BJ (cell line): ENCODE results near the gene RAD51B. TPM values are rescaled to one million over a fixed set of nuclear protein-coding genes. Genes with fewer than 3 reads are reported as not detected.

Experiments used
- CTCF ChIA-PET: fragments of 350-600 bp; formaldehyde crosslinking; extraction: SDS; loops from one replicate; lab custom pipeline; 2021; ENCODE audit warnings: antibody characterized with exemption, inconsistent platforms; lab: Yijun Ruan, JAX
- POLR2A ChIA-PET: fragments of 300-600 bp; sonication (Branson Sonifier 250); formaldehyde crosslinking; extraction: SDS; loops from one replicate; lab custom pipeline; 2021; ENCODE audit warnings: antibody characterized with exemption; lab: Charles Lee
- DNase-seq: peaks from one replicate; pipeline ENCODE4 v3.0.0-alpha.2; 2011; ENCODE audit warnings: low read depth
- H3K27me3 ChIP-seq: 2 replicates; pipeline ENCODE4 v1.6.0; 2011; ENCODE audit warnings: low read length; ENCODE audit not compliant: control insufficient read depth, insufficient read depth
- H3K36me3 ChIP-seq: 2 replicates; pipeline ENCODE4 v1.5.1; 2011; ENCODE audit warnings: low read length; ENCODE audit not compliant: control insufficient read depth, insufficient read depth
- H3K4me3 ChIP-seq: 2 replicates; pipeline ENCODE4 v1.5.1; 2011; ENCODE audit warnings: low read depth, mild to moderate bottlenecking, control low read depth, low read length
- CTCF ChIP-seq: IDR thresholded peaks from 2 replicates; pipeline ENCODE4 v1.5.1; 2011; ENCODE audit warnings: low read depth, mild to moderate bottlenecking, control low read depth, inconsistent platforms, low read length, moderate library complexity; ENCODE audit not compliant: insufficient read depth
- polyA plus RNA-seq: library from polyadenylated mRNA; depleted of rRNA; stranded (reverse); fragments of >200 nt; gene quantifications from 2 replicates; pipeline ENCODE4 v1.2.3, GENCODE V29; 2011

RAD51B gene
- polyA plus RNA-seq, 1 experiment = 5.6 TPM

DNA sequence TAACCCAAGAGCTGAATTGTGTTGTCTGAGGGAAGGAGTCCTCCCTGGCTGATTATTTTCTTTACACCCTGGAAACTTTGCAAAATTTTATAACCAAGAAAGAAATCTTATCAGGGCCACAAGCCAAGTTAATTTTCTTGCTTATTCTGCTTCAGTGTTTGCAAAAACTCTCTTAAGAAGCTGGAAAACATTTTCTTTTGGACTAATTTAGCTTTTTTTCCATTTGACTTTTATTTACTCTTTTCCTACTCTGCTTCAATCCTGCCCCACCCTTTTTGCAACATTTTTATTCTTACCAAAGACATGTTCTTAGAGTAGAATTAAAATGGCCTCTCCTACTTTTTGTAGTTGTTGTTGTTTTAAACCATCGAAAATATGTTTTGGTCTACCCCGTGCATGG is 594.5 kb downstream of the RAD51B start:
- CTCF ChIA-PET = interaction anchor here (1.0 kb wide), 1 partner anchor 31 kb away, joined by 3 read pairs; no protein-coding TSS in a partner anchor
- no peak for TF ChIP-seq CTCF
- no peaks in the 10 kb centered on the region for H3K36me3 ChIP-seq
- DNase-seq = no peak
- H3K27me3 ChIP-seq = no peaks in the 10 kb centered on the region
- no peak overlapping the region for H3K4me3 ChIP-seq
- POLR2A ChIA-PET = interaction anchor here (0.6 kb wide), 1 partner anchor 186 kb away, joined by 3 read pairs; no protein-coding TSS in a partner anchor

DNA sequence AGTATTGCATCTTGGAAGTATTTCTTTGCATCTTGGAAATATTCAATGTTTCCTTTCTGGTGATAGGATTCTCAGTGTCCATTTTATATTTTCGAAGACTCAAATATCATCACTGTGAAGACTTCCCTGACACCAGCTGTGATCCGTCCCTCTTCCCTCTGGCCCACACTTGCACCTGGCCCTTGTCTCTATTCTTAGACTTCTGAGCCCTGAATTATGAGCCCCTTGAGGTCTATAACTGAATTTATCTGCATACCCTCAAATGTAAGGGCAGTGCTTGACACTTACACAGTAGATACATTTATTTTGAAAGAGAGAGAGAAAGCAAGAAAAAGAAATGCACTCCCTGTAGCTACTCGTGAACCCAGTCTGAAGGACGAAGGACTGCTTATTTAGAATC is 596.6 kb downstream of the RAD51B start:
- Histone ChIP-seq H3K36me3 (no peaks in the 10 kb centered on the region), H3K27me3 (no peaks in the 10 kb centered on the region), H3K4me3 (no peak overlapping the region)
- TF ChIP-seq CTCF = no peak
- DNase-seq = no peak
- ChIA-PET CTCF (interaction anchor here (0.6 kb wide), 1 partner anchor 211 kb away, joined by 3 read pairs; no protein-coding TSS in a partner anchor), POLR2A (no interaction called here)

GRCh38 chr14:68417009-68417650 is 597.6 kb downstream of the RAD51B start:
- H3K27me3 ChIP-seq = no peaks in the 10 kb centered on the region
- no peak for TF ChIP-seq CTCF
- DNase-seq = no peak
- H3K36me3 ChIP-seq = no peaks in the 10 kb centered on the region
- POLR2A ChIA-PET = no interaction called here
- H3K4me3 ChIP-seq = no peak overlapping the region
- CTCF ChIA-PET = interaction anchor here (0.6 to 1.5 kb wide), 2 partner anchors 10 to 212 kb away, joined by 3 to 4 read pairs; no protein-coding TSS in a partner anchor

- Histone ChIP-seq H3K36me3 (no peaks in the 10 kb centered on the region), H3K27me3 (no peaks in the 10 kb centered on the region), H3K4me3 (no peak overlapping the region)
- CTCF ChIA-PET = interaction anchor here (1.5 kb wide), 1 partner anchor 9 kb away, joined by 4 read pairs; no protein-coding TSS in a partner anchor
- POLR2A ChIA-PET = no interaction called here
- no peak for TF ChIP-seq CTCF
- DNase-seq = no peak
These were observed 598.9 kb downstream of the RAD51B start for GRCh38 chr14:68418174-68419118.

DNA sequence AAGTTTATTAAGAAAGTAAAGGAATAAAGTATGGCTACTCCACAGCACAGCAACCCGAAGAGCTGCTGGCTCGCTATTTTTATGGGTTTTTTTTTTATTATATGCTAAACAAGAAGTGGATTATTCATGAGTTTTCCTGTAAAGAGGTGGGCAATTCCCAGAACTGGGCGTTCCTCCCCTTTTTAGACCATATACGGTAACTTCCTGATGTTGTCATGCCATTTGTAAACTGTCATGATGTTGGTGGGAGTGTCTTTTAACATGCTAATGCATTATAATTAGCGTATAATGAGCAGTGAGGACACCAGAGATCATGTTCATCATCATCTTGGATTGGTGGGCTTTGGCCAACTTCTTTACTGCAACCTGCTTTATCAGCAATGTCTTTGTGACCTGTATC is 600.8 kb downstream of the RAD51B start:
- Histone ChIP-seq H3K4me3 (no peak overlapping the region), H3K27me3 (no peaks in the 10 kb centered on the region), H3K36me3 (no peaks in the 10 kb centered on the region)
- no peak for TF ChIP-seq CTCF
- DNase-seq = no peak
- POLR2A ChIA-PET = no interaction called here
- CTCF ChIA-PET = interaction anchor here (1.3 kb wide), 1 partner anchor 9 kb away, joined by 4 read pairs; no protein-coding TSS in a partner anchor
